Measurements from ENCODE around the gene AVL9.
"Not testable (repeated sequence)": the region's sequence is repeated elsewhere in the genome, so short reads cannot be mapped to it uniquely, and the experiment has no call there.

Gene AVL9

GRCh38 chr7:32634798-32635393, 139.6 kb downstream of the AVL9 start:
- H3K36me3 ChIP-seq (ENCODE audit: control insufficient read depth, insufficient read depth, low read length); H3K9me3 ChIP-seq (ENCODE audit: control insufficient read depth, insufficient read depth, low read length); H3K4me3 ChIP-seq (ENCODE audit: low read depth, low read length); H3K9ac ChIP-seq (ENCODE audit: low read depth, low read length); H3K27me3 ChIP-seq (ENCODE audit: control insufficient read depth, insufficient read depth, low read length); H3K4me1 ChIP-seq (ENCODE audit: control insufficient read depth, insufficient read depth, low read length): not testable (repeated sequence)

DNA sequence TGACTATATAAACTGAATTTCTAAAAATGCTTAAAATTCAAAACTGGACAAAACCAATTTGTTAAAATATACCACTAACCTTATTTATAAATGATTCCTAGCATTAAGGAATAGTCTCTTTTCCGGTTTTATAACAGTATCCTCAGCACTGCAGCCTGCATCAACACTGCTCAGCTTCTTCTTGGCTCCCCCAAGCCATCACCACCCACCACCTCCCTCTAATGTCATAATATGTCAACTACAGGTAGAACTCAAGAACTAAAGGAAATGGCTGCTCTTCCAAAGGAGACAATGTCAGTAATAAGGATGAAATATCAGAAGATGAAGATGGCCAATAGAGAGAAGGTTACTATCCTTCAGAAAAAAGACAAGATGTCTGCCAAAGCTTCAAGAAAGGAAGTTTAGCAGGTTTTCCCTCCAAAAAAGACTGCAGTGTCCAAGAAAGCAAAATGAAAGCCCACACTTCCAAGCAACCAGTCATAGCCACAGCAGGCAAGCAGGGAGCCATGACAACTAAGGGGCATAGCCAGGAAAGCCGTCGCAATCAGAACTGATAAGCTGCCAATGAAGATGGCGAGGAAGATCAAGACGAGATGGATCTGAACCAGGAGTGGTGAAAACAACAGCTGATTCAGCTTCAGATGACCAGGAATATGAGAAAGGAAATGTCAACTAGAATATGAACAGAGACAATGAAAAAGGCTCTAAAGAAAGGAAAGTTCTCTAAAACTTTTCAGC, 141.6 kb downstream of the AVL9 start:
- not testable (repeated sequence) for H3K9me3 ChIP-seq (ENCODE audit: control insufficient read depth, insufficient read depth, low read length); H3K36me3 ChIP-seq (ENCODE audit: control insufficient read depth, insufficient read depth, low read length); H3K4me1 ChIP-seq (ENCODE audit: control insufficient read depth, insufficient read depth, low read length); H3K9ac ChIP-seq (ENCODE audit: low read depth, low read length); H3K27me3 ChIP-seq (ENCODE audit: control insufficient read depth, insufficient read depth, low read length); H3K4me3 ChIP-seq (ENCODE audit: low read depth, low read length)

GRCh38 chr7:32637611-32638010, 142.3 kb downstream of the AVL9 start:
- not testable (repeated sequence) for H3K36me3 ChIP-seq (ENCODE audit: control insufficient read depth, insufficient read depth, low read length); H3K9me3 ChIP-seq (ENCODE audit: control insufficient read depth, insufficient read depth, low read length); H3K4me1 ChIP-seq (ENCODE audit: control insufficient read depth, insufficient read depth, low read length); H3K9ac ChIP-seq (ENCODE audit: low read depth, low read length); H3K4me3 ChIP-seq (ENCODE audit: low read depth, low read length); H3K27me3 ChIP-seq (ENCODE audit: control insufficient read depth, insufficient read depth, low read length)
